ENCODE results near the gene COMMD9.
A peak's percentile ranks its signal among the peaks of the same experiment; 100 is the strongest.

The COMMD9 gene

GRCh38 chr11:36222831-36223635 lies 66.2 kb downstream of the COMMD9 start:
- peak; percentile 15 for DNase-seq
